Spinal cord (tissue), 10 donors: ENCODE results near the gene TMPRSS9. TPM values are rescaled to one million over a fixed set of nuclear protein-coding genes. Genes with fewer than 3 reads are reported as not detected.
"Not testable (repeated sequence)": the region's sequence is repeated elsewhere in the genome, so short reads cannot be mapped to it uniquely, and the experiment has no call there.

Source experiments
- DNase-seq, 6 donors: peaks; one replicate each; pipeline versions ENCODE4 v3.0.0 to v3.0.0-alpha.2; 2013 to 2015; ENCODE audit warnings: low spot score in 6 of 6, low read depth in 4 of 6
- H3K27ac ChIP-seq: one replicate; pipeline ENCODE4 v1.5.1; 2013; ENCODE audit warnings: low read depth, low read length, control low read depth
- H3K27me3 ChIP-seq: one replicate; pipeline ENCODE4 v1.6.1; 2013; ENCODE audit warnings: low read length; ENCODE audit not compliant: control insufficient read depth, insufficient read depth
- H3K36me3 ChIP-seq: one replicate; pipeline ENCODE4 v1.6.1; 2013; ENCODE audit warnings: low read length; ENCODE audit not compliant: control insufficient read depth, insufficient read depth
- H3K4me1 ChIP-seq: one replicate; pipeline ENCODE4 v1.6.1; 2013; ENCODE audit warnings: low read length; ENCODE audit not compliant: control insufficient read depth, insufficient read depth
- H3K4me3 ChIP-seq: one replicate; pipeline ENCODE4 v1.5.1; 2013; ENCODE audit warnings: low read depth, low read length, control low read depth
- H3K9me3 ChIP-seq: one replicate; pipeline ENCODE4 v1.6.1; 2013; ENCODE audit warnings: low read length; ENCODE audit not compliant: control insufficient read depth, insufficient read depth
- WGBS: methylation state at CpG from one replicate; pipeline ENCODE4 v1.1.5; 2013; ENCODE audit warnings: missing lambda C conversion rate; ENCODE audit not compliant: insufficient coverage; 5-methylcytosine and 5-hydroxymethylcytosine counted together
- polyA plus RNA-seq, 2 donors: library from polyadenylated mRNA; unstranded; fragments of 120-200 nt; gene quantifications; one replicate each; pipeline ENCODE4 v1.2.1, GENCODE V29; 2013; ENCODE audit not compliant: insufficient read length in 2 of 2
- total RNA-seq, 2 donors: library from RNA; depleted of rRNA in 1 of 2; stranded (reverse); fragments of 120-200 nt in 1 of 2; fragments of >200 nt in 1 of 2; gene quantifications; one replicate each; pipeline versions ENCODE4 v1.2.3 to v1.2.4, GENCODE V29; 2013 to 2014
- donor health status: healthy.

TMPRSS9 gene
- total and polyA plus RNA-seq, 4 donors: 0.33 to 3.8 (median 1.4) TPM

DNA sequence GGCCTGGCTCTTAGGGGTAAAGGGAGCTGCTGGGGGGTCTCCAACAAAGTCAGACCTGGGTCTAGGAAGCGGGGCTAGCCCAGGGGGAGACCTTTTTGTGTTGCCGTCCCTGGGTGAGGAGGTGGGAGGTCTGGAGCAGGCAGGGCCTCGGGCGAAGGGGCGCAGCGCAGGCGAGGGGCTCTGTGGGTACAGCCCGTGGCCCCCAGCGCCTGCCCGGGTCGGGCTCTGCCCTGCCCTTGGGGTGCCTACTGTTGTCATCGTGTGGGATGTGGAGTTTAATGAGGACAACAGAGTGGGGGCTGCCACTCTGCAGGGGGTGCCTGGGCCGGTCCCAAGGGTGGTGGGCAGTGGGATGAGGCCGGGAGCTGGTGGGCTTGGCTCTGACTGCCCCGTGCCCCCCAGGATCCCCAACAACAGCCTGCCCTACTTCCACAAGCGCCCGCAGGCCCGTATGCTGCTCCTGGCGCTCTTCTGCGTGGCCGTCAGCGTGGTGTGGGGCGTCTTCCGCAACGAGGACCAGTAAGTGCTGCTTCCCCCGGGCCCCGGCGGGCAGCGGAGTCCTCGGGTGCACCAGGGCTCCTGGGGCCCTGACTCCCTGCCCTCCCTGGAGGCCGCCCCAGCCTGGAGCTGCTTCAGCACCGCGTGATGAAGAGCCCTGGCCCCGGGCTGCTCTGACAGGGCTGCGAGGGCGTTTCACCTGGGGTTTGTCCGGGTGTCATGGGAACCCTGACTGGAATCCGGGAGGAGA is 19.4 kb upstream of the TMPRSS9 start:
- WGBS: 89% methylated on average over 37 of the region's 38 CpGs
- Histone ChIP-seq H3K36me3 (peaks cover 97% of the 10 kb centered on the region), H3K4me1 (peaks cover 21% of the 10 kb centered on the region), H3K4me3 (no peak overlapping the region), H3K27ac (no peak overlapping the region), H3K9me3 (no peaks in the 10 kb centered on the region), H3K27me3 (no peaks in the 10 kb centered on the region)
- no peak for DNase-seq

GRCh38 chr19:2341244-2341751 is 18.8 kb upstream of the TMPRSS9 start:
- peak in 1 of 6 donors; percentile 73 for DNase-seq
- peaks cover 97% of the 10 kb centered on the region for H3K36me3 ChIP-seq
- WGBS: 87% methylated on average over 20 of the region's 24 CpGs
- H3K4me3 ChIP-seq: no peak overlapping the region
- H3K27ac ChIP-seq: no peak overlapping the region
- H3K9me3 ChIP-seq: no peaks in the 10 kb centered on the region
- peaks cover 26% of the 10 kb centered on the region for H3K4me1 ChIP-seq
- H3K27me3 ChIP-seq: no peaks in the 10 kb centered on the region

- WGBS: 83% methylated on average over 14 of the region's 15 CpGs
- DNase-seq: no peak
- Histone ChIP-seq H3K27ac (no peak overlapping the region), H3K4me1 (peaks cover 19% of the 10 kb centered on the region), H3K4me3 (no peak overlapping the region), H3K27me3 (no peaks in the 10 kb centered on the region), H3K9me3 (no peaks in the 10 kb centered on the region), H3K36me3 (peaks cover 97% of the 10 kb centered on the region)
Observed at GRCh38 chr19:2341982-2342381, 18.1 kb upstream of the TMPRSS9 start.

DNA sequence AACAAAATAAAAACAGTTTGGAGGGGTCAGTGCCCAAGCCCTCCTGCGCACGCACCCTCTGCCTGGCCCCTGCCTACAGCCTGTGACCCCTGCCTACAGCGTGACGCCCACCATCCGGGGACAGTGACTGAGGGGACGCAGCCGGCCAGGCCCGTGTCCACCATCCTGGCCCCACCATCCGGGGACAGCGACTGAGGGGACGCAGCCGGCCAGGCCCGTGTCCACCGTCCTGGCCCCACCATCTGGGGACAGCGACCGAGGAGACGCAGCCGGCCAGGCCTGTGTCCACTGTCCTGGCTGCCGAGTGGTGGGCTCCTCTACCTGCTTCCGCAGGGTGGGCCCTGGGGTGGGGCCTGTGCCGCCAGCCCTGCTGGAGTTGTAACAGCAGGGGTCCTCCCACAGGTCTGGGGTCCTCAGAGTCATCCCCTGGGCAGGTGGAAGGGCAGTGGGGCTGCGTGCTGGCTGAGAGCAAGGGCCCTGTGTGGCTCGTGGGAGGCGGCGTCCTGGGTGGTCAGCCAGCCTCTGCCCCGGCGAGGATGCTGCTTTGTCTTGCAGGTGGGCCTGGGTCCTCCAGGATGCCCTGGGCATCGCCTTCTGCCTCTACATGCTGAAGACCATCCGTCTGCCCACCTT is 17.3 kb upstream of the TMPRSS9 start:
- 97% methylated on average over 29 of the region's 29 CpGs for WGBS
- H3K4me3 ChIP-seq: no peak overlapping the region
- peaks cover 90% of the 10 kb centered on the region for H3K36me3 ChIP-seq
- peaks cover 11% of the 10 kb centered on the region for H3K4me1 ChIP-seq
- no peaks in the 10 kb centered on the region for H3K27me3 ChIP-seq
- no peak overlapping the region for H3K27ac ChIP-seq
- no peak for DNase-seq
- no peaks in the 10 kb centered on the region for H3K9me3 ChIP-seq

GRCh38 chr19:2343289-2343982 is 16.6 kb upstream of the TMPRSS9 start:
- H3K4me3 ChIP-seq: no peak overlapping the region
- H3K36me3 ChIP-seq: peaks cover 85% of the 10 kb centered on the region
- H3K27ac ChIP-seq: no peak overlapping the region
- no peaks in the 10 kb centered on the region for H3K9me3 ChIP-seq
- no peaks in the 10 kb centered on the region for H3K27me3 ChIP-seq
- peaks cover 9% of the 10 kb centered on the region for H3K4me1 ChIP-seq
- DNase-seq: no peak
- WGBS: 97% methylated on average over 29 of the region's 31 CpGs

DNA sequence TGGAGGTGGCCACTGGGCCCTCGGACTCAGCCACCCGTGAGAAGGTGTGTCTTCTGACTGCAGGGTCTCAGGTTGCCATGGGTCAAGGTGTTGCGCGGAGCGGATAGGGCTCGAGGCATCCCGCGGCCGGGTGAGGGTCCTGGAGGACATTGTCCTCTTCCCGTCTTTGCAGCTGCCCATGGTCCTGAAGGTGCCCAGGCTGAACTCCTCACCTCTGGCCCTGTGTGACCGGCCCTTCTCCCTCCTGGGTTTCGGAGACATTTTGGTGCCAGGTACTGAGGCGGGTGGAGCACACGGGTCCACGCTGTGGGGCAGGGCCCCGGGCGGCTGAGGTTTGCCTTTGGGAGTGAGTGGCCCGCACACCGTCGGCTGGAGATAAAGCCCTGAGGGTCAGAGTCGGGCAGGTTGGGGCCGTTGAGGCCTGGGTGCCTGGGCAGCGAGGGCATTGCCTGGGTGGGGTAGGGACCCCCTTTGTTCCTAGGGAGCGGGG is 15.6 kb upstream of the TMPRSS9 start:
- Histone ChIP-seq H3K36me3 (peaks cover 80% of the 10 kb centered on the region), H3K4me3 (no peak overlapping the region), H3K9me3 (no peaks in the 10 kb centered on the region), H3K27me3 (no peaks in the 10 kb centered on the region), H3K4me1 (peaks cover 9% of the 10 kb centered on the region), H3K27ac (no peak overlapping the region)
- WGBS: 90% methylated on average over 16 of the region's 24 CpGs
- no peak for DNase-seq

DNA sequence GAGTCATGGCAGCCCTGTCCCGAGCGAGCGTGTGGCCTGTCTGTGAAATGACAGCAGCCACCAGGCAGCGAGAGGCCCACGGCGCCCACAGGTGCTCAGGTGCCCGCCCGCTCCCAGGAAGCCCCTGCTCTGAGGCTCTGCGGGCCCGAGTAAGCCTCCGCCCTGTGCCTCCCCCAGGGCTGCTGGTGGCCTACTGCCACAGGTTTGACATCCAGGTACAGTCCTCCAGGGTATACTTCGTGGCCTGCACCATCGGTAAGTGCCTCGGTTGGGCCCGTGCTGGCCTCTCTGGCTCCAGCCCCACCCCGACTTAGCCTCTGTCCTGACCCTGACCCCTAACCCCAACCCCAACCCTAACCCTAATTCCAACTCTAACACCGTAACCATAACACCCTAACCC is 15.0 kb upstream of the TMPRSS9 start:
- no peaks in the 10 kb centered on the region for H3K9me3 ChIP-seq
- WGBS: 96% methylated on average over 17 of the region's 17 CpGs
- H3K36me3 ChIP-seq: peaks cover 78% of the 10 kb centered on the region
- no peak overlapping the region for H3K27ac ChIP-seq
- no peaks in the 10 kb centered on the region for H3K27me3 ChIP-seq
- peaks cover 9% of the 10 kb centered on the region for H3K4me1 ChIP-seq
- DNase-seq: no peak
- H3K4me3 ChIP-seq: no peak overlapping the region

GRCh38 chr19:2345794-2346663 is 14.0 kb upstream of the TMPRSS9 start:
- H3K27ac ChIP-seq: no peak overlapping the region
- no peak for DNase-seq
- 65% methylated on average over 21 of the region's 25 CpGs for WGBS

DNA sequence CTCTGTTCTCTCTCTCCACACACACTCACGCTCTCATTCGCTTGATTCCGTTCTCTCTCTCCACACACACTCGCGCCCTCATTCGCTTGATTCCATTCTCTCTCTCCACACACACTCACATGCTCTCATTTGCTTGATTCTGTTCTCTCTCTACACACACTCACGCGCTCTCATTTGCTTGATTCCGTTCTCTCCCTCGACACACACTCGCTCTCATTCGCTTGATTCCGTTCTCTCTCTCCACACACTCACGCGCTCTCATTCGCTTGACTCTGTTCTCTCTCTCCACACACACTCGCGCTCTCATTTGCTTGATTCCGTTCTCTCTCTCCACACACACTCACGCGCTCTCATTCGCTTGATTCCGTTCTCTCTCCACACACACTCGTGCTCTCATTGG is 10.2 kb upstream of the TMPRSS9 start:
- H3K27me3 ChIP-seq, DNase-seq, H3K4me1 ChIP-seq, H3K9me3 ChIP-seq, H3K27ac ChIP-seq, H3K4me3 ChIP-seq: not testable (repeated sequence)
- peaks cover 79% of the 10 kb centered on the region for H3K36me3 ChIP-seq
- WGBS: 91% methylated on average over 24 of the region's 24 CpGs

More at GRCh38 chr19:2345794-2346663, 14.0 kb upstream of the TMPRSS9 start:
- Histone ChIP-seq H3K4me3 (no peak overlapping the region), H3K4me1 (peaks cover 9% of the 10 kb centered on the region), H3K36me3 (peaks cover 77% of the 10 kb centered on the region), H3K27me3 (no peaks in the 10 kb centered on the region), H3K9me3 (no peaks in the 10 kb centered on the region)
